ENCODE data around the gene BMAL2.

The BMAL2 gene

DNA sequence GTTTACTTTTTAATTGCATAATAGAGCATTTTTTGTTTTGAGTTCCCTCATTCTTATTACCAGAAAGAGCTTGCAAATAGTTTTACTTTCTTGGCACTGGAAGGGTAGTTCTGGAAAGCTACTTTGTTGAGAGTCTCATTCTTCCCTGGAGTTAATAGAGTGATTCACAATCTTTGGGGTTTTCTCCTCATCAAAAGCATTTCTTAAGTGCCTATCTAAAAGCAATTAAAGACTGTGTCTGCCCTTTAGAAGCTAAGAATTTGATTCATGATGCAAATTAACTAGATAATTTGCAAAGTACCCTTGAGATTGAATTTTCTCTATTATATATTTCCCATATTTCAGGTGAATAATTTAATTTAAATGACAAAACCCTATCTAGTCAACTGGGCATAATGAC, 8.1 kb upstream of the BMAL2 start:
- DNase-seq (ENCODE audit: low spot score) = no peak

DNA sequence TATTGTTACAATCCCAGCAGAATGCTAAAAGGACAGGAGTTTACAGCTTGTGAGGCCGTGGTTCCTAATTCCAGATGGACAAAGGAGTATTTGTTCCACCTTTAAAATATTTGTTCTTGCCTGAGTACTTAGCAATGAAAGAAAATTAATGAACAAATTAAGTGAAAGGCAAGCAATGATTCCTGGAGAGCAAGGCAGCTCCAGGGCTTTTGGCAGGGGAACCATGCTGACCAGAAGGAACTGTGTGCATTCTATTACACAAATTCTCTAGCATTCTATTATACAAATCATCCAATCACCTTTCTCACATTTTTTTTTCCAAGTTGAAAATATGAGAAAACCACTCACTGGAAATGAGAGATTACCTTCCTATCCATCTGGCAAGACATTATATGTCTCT, 1.8 kb upstream of the BMAL2 start:
- DNase-seq (ENCODE audit: low spot score) = no peak

DNA sequence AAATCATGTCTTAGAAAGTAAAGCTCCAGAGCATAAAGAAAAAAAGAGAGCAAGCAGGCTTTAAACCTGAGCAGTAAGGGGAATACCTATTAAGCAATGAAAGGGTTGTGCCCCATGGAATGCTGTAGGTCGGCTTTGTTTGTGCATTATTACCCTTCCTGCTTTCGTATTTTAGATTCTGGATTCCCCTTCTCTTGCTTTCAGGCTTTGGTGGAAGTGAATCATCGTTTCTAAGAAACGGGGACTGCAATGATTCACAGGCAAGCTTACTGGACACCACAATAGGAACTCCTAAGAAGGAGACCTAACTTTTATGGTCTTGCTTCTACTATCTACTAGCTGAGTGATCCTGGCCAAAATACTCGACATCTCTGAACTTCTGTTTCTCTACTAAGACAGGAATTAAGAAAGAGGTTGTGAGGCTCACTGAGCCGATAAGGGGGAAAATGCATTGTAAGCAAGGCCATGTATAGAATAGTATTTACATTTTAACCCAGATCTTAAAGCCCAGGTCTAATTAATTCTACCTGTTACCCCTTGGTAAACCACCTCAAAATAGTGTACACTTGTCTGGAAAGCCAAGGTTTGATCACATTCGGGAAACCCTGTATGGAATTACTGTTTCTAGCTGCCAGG, 1.2 kb upstream of the BMAL2 start:
- DNase-seq (ENCODE audit: low spot score) = no peak

DNA sequence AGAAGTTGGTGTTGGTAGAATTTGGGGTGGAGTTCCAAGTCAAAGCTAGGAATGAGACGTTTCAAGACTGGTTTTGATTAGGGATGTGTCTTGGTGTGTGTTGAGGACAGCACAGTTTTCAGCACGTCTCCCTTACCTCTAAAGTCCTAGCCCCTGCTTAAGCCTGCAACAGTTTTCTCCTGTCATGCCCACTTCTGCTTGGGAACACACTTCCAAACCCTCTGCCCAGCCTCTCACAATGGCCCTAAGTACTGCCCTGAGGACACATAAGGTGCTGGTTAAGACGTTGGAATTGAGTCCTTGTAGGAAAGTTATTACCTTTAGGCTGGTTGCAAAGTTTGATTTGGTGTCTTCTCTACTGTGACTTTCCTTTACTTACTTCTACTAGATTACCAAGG, 710 bp upstream of the BMAL2 start:
- DNase-seq (ENCODE audit: low spot score) = no peak

DNA sequence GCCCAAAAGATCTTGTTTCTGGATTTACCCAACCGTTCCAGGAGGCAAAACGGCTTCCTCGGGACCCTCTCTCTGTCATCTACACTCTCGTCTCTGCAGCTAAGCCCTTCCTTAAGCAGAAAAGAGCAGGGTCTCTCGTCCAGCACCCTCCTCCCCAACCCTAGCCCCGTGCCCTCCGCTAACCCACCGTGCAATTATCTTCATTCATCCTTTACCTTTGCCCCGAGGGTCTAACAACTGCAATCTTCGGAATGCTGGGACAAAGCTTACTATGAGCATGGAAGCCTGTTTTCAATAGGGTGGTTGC, 276 bp upstream of the BMAL2 start:
- no peak for DNase-seq (ENCODE audit: low spot score)

DNA sequence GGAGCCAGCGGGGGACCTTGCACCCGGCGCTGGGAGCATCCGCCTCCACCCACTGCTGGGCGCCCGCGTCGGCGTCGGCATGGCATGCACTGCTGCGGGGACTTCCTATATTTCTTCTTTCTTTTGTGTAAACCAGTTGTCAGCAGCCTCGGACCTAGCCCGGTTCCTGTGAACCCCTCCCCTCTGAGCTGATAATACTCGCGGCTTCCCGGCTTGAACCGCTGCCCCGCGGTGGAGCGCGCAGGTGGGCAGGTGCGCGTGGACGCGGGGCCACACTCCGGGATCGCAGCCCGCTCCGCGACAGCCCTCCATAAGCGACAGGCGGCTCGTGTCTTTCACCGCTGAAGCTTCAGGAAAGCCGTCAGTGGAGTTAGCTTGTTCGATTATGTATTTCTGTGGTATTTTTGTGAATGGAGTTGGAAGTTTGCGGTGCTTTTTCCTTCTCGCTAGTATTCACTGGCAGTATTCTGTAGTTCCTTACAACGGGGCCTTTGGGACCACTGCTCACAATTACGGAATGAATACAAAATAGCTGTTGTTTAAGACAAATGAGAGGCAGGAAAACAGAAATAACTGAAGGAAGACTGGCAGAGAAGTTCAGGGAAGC, 870 bp downstream of the BMAL2 start:
- DNase-seq (ENCODE audit: low spot score) = no peak

DNA sequence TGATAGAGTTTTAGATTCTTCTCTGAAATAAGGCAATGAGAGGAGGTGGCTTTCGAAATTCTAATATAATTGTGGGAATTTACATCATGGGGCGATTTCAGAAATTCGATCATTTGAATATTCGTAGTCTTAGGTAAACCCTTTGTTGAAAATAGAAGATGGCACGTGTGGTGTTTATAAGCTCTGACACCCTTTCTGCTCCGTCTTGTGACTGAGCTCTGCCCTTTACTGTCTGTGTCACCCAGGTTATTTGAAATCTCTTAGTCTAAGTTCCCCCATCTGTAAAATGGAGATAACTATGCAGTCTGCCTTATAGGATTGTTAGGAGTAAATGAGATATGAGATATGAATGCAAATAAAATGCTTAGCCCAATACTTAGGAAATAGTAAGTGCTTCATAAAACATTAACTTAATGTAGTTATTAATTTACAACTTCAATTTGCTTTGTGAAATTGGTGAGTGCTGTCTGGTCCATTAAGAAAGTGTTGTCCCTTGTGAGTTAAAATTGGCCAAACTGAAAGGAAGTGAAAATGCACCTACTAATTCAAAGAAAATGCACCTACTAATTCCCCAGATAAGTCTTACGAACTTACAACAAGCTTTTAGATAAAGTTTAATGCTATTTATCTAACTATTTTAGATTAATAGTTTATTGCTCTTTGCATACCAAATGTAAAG, 1.5 kb downstream of the BMAL2 start:
- DNase-seq (ENCODE audit: low spot score) = no peak

DNA sequence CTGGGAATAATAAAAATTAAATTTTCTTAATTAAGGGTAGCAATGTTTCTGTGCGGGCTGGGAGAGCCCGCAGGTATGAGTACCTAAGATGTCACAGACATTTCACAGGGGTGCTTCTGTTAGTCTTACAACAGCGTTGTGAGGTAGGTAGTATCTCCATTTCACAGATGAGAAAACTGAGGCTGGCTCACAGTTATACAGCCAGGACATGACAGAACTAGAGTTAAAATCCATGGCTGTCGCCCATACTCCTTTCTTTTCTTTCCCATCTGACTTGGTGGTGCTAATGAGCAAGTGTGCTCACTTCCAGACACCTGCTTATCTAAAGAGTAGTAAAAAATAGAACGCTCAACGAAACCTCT, 2.1 kb downstream of the BMAL2 start:
- no peak for DNase-seq (ENCODE audit: low spot score)

DNA sequence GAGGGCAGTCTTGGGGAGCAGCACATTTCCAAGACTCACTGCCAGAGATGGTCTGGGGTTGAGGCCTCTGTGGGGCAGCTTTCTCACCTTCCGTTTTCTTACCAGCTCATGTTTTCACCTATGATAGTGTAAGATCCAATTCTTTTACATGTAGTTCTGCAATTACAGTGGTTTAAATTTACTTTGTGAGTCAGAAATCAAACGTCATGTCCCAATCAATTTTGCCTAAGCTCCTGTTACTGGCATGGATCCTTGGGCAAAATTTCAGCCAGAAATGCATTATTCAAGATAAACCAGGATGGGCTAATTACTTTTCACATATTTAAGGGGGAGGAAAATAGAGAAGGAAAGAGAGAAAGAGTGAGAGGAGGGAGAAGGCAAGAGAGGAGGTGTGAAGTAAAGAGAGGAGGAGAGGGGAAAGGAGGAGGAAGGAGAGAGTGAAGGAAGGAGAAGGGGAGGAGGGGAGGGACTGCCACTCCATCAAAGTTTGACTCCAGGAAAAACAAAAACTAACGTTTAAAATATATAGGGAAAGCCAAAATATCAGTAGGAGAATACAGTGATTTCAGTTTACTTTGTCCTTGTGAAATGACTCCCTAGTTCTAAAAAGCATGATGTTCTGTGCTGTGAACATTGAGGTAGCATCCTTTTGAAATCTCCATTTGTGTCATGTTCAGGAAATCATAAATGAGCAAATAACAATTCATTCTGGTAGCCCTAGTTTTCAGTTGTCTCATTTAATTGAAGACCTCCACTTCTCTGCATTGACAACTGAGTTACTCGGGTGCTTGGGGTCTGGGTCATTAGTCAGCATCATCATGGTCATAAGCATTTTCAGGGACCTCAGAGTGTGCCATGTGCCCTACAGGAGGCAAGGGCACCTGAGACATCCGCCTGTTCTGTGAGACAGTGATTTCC, 3.0 kb downstream of the BMAL2 start:
- DNase-seq (ENCODE audit: low spot score) = no peak

DNA sequence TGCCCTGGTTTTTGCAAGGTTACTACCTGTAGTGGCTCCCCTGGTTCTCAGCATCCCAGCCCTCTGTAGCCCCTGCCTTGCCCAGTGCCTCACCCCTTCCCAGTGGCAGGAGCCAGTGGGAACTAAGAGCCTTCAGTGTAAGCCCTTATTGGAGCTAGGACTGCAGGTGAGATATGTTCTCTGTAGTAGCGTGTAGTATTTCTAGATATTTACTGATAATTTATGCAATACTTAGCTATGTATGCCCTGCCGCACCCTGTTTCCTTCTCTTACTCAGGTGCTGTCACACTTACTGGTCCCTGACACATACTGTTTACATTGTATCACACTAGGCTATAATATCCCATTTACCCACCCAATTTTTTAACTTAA, 3.6 kb downstream of the BMAL2 start:
- DNase-seq (ENCODE audit: low spot score) = no peak

DNA sequence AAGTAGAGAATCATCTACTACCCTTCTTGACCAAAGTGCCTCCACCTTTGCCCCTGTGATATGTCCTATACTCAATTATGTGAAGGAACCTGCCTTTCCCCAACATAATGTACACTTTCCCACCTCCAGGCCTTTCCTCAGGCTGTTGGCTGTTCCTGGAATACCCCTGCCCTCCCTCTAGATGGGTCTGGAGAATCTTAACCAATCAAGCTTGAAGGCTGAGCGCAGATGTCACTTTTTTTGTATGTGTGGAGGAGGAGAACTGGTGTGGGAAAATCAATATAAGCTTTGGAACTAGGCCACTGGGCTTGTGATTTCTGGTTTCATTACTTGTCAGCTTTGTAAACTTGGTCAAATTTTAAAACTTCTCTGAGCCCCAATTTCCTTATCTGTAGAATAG, 4.7 kb downstream of the BMAL2 start:
- no peak for DNase-seq (ENCODE audit: low spot score)

DNA sequence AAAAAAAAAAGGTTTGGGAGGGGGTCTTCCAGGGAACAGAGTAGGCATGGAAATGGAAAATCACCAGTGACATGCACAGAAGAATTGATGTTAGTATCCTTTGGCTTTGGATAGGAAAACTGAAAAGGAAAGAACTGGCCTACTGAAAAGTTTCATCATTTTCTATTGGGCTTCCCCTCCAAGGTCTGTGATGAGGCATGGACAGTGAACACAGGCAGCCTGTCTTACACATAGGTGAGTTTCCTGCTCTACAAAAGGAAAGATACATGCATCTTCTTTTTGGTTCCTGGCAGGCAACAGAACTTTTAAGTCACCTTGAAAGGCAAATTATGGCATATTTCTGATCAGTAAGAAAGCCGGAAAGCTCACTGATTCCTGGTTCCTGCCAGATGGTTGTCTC, 5.8 kb downstream of the BMAL2 start:
- DNase-seq (ENCODE audit: low spot score) = no peak

DNA sequence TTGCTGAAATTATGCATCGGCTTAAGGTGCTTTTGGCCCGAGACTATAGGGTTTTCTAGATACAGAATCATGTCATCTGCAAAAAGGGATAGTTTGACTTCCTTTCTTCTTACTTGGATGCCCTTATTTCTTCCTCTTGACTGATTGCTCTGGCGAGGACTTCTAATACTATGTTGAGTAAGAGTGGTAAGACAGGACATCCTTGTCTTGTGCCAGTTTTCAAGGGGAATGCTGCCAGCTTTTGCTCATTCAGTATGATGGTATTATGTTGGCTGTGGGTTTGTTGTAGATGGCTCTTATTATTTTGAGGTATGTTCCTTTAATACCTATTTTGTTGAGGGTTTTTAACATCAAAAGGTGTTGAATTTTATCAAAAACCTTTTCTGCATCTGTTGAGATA, 8.3 kb downstream of the BMAL2 start:
- no peak for DNase-seq (ENCODE audit: low spot score)

DNA sequence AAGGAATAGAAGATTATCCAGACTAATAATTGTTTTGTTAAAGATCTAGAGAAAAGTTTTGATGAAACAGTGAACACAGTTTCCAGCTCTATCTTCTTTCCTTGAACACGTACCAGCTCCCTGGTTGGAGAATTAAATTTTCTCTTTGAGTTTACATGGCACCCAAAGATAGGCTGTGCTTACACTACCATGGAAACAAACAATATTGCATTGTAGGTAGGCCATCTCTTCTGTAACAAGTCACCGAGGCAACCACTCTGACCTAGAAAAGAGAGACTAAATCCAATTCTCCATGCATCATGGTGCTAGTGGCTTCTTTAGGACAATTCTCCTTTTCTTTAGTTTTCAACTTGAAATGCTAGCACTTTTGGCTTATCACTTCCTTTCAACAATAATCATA, 9.9 kb downstream of the BMAL2 start:
- no peak for DNase-seq (ENCODE audit: low spot score)

DNA sequence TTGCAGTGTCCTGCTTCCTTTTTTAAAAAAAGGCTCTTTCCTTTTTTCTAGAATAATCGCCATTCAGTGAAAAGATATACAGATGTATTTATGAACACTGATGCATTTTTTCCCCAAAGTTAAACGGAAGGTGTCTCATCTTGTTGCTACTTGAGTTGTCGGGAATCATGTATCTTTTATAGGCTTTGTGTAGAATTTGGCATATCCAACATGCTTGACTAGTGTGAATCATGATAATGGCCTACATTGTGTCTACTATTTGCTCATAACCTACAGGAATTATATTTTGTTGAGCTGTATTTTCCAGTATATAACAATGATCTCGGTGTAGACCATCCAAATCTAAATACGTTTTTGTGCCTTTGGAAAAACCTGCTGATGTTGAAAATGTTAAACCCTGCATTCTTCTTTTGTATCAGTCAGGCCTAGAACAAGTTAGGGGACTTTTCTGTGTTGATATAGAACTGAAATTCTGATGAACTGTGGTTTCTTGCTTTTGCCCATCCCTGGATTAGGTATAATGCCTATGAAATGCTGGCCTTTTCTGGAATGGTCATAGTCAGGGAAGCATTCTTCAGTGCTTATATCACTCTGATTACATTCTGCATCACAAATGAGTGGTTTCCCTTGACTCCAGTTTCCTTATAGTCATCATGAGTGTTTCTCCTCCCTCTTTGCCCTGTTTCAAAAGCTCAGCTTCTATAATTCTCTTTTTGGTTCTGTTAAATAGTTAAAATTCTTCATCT, 10.8 kb downstream of the BMAL2 start:
- no peak for DNase-seq (ENCODE audit: low spot score)

DNA sequence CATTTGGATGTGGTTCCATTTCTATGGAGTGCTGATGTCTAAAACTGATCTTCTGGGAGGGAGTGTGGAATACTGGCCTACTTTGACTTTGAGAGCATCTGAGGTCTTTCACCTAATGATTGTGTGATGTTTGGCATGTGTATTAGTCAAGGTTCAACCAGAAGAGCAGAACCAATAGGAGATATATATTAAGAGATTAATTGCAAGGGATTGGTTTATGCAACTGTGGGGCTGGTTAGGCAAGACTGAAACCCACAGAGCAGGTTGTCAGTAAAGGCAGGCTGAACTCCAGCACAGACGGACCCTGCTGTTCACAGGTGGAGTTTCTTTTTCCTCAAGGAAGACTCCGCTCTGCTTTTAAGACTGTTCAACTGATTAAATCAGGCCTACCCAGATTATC, 11.6 kb downstream of the BMAL2 start:
- no peak for DNase-seq (ENCODE audit: low spot score)

DNA sequence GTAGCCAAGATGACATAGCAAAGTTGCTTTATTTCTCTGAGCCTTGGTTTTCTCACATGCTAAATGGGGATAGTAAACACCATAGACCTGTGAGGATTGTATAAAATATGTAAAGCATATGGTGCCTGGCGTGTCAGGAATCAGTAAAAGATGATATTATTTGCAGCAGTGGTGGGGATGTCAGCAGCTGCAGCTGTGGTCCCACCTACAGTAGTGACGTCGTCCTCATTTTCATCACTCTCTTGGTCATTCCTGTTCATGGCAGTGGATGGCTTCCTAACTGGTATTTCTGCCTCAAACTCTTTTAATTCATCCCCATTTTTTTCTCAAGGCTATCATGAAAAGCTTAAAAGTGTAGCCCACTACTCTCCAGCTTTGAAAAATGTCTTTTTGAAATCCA, 12.1 kb downstream of the BMAL2 start:
- DNase-seq (ENCODE audit: low spot score) = no peak

DNA sequence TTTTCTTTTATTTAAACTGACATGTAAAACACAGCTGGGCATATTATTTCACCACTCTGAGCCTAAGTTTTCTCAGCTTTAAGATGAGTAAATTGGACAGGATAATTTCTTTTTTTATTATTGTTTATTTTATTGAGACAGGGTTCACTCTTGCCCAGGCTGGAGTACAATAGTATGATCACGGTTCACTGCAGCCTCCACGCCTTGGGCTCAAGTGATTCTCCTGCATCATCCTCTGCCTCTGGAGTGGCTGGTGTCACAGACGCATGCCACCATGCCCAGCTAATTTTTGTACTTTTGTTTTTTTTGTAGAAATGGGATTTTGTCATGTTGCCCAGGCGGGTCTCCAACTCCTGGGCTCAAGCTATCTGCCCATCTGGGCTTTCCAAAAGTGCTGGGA, 12.7 kb downstream of the BMAL2 start:
- no peak for DNase-seq (ENCODE audit: low spot score)

DNA sequence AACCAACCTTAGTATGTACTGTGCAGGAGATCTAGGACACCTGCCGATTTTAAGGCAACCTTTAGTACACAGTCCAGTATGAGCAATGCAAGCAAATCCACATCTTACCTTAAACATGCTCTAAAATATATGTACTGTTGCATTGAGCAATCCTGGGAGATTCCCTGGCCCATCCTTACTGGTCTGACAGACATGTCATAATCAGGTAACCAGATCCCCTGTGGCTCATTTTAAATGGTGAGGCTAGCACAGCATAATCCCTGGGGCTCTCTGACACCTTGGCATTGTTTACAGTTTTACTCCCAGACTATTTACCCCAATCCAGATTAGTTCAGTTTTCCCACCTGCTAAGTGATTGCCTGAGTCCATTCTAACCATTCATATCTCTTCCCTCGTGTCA, 15.1 kb downstream of the BMAL2 start:
- DNase-seq (ENCODE audit: low spot score) = no peak

DNA sequence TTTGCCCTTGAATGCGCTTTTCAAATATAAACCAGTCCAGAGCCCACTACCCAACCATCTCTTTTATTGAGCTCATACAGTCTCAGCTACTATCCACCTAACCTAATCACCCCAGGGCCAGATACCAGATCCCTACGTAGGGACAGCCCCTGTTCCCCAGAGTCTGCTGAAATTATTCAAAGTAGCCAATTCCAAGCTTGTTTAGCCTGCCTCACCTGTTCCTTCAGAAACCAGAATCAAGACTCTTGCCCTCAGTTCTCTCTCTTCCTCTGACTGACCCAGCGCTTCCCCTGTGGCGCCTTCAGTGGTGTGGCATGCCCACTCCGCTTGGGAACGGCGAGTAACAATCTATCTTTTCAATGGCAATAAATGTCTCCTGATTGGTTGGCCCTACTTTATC, 18.8 kb downstream of the BMAL2 start:
- no peak for DNase-seq (ENCODE audit: low spot score)

DNA sequence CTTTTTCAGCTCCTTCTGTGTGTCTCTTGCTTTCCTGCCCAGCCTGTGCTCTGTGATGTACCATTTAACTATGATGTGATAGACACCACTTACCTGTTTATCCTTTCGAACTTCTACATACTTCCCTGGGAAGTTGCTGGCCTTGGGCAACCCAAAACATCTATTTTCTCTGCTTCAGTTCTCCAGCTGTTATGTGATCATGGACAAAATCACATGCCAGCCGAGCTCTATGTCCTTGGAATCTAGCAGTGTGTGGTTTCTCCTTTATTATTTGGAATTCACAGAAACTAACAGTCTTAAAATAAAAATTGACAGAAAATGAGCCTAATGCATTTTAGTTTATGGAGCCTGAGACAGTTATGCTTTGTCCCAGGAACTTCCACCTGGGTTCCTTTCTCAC, 22.9 kb downstream of the BMAL2 start:
- DNase-seq (ENCODE audit: low spot score) = no peak

DNA sequence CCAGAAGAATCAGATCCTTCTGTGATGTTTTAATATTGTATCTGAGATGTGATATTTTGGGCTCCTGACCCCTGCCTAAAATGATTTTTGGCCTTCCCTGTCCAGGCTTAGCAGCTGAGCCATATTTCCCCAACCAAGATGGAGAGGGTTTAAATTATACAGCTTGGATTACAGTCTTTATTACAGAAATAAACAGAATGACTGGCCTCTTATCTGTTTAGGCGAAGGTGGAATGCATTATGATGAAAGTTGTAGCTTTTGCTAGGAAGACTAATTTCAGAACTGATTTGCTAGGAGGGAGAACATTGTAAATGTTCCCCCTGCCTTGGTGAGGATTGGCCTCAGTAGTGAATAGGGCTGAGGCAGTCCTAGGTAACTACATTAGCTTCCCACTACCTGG, 23.3 kb downstream of the BMAL2 start:
- DNase-seq (ENCODE audit: low spot score) = no peak
